ENCODE results near the gene H2AZ2.

DNA sequence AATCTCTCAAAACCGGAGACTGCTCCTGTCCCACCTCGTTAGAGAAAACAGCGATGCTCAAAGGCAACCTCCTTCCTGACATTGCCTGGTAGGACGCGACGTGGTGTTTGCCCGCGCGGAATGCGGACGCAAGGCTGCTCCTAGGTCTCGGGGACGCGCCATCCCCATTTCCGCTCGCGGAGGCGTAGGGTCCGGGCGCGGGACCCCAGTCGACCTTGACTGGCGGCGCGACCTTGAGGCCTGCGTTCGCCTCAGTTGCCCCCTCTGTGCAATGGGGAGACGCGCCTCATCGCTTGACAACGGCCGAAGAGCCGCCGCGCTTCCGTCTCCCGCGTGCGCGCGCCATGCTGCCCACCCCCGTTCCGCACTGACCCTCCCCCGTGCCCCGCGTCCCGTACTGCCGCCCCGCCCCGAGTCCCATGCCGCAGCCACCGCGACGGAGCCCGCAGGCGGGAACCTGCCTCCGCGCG is 51.8 kb downstream of the H2AZ2 start:
- no peak for TF ChIP-seq RFX5 (IDR thresholded peaks at IDR 0.05; ENCODE audit: low read depth, low read length)
- no peak for TF ChIP-seq CTCF (conservative IDR thresholded peaks at IDR 0.05; ENCODE audit: low read depth, low read length)
- TF ChIP-seq, protein P1, sequence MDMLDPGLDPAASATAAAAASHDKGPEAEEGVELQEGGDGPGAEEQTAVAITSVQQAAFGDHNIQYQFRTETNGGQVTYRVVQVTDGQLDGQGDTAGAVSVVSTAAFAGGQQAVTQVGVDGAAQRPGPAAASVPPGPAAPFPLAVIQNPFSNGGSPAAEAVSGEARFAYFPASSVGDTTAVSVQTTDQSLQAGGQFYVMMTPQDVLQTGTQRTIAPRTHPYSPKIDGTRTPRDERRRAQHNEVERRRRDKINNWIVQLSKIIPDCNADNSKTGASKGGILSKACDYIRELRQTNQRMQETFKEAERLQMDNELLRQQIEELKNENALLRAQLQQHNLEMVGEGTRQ (IDR thresholded peaks at IDR 0.05; ENCODE audit: low read depth, low read length): no peak
- no peak for TF ChIP-seq POLR2A (IDR thresholded peaks at IDR 0.05; ENCODE audit: low read depth, low read length)
- no peak for TF ChIP-seq BHLHE40 (IDR thresholded peaks at IDR 0.05; ENCODE audit: low read depth, low read length)
- no peak for TF ChIP-seq SMC3 (IDR thresholded peaks at IDR 0.05; ENCODE audit: low read depth, low read length)
- TF ChIP-seq FOS (IDR thresholded peaks at IDR 0.05; ENCODE audit: low read depth, low read length): no peak
- TF ChIP-seq RAD21 (IDR thresholded peaks at IDR 0.05; ENCODE audit: low read length): no peak
- TF ChIP-seq MXI1 (IDR thresholded peaks at IDR 0.05; ENCODE audit: borderline replicate concordance, low read depth, low read length): no peak
- TF ChIP-seq CEBPB (IDR thresholded peaks at IDR 0.05; ENCODE audit: low read depth, low read length): no peak
